Dermis microvascular lymphatic vessel endothelial cell (primary cell): ENCODE measurements around the gene SYCP2L. TPM values are rescaled to one million over a fixed set of nuclear protein-coding genes. Genes with fewer than 3 reads are reported as not detected.
"Not testable (repeated sequence)": the region's sequence is repeated elsewhere in the genome, so short reads cannot be mapped to it uniquely, and the experiment has no call there.

Source experiments
- DNase-seq, 2 donors: peaks; one replicate each; pipeline versions ENCODE4 v3.0.0 to v3.0.0-alpha.2; 2010; ENCODE audit warnings: low read depth in 2 of 2
- total RNA-seq: library from RNA; depleted of rRNA; stranded (reverse); fragments of >200 nt; gene quantifications from 2 replicates; pipeline ENCODE4 v1.2.1, GENCODE V29; 2014

SYCP2L gene
- total RNA-seq, 1 donor from 2014 or later: not detected

DNA sequence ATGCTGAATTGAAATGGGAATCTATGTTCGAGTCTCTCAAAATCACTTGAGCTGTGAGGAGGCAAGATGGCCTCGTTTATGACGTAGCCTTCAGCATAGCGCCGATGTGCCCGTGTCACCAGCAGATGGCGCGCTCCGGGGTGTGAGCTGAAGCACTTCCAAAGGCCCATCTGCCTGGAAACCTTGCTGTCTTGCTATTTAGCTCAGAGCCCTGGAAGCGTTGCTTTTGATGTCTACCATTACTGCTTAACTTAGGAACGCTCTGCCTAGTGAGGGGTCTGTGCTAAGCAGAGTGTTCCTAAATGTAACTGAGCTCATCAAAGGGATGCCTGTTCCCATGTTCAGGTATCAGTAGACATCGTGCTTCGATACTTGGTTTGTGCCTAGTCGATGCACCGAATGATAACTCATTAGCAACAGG lies 67.7 kb downstream of the SYCP2L start:
- DNase-seq: peak; percentile 45 to 70

DNA sequence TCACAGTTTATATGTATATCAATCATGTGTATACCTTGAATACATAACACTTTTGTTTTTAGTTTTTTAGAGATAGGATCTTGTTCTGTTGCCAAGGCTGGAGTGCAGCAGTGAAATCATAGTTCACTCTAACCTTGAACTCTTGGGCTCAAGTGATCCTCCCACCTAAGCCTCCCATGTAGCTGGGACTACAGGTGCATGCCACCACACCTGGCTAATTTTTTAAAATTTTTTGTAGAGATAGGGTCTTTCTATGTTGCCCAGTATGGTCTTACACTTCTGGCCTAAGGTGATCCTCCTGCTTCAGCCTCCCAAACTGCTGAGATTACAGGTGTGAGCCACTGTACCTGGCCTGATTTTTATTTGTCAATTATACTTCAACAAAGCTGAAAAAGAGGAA lies 69.9 kb downstream of the SYCP2L start:
- DNase-seq: no peak

DNA sequence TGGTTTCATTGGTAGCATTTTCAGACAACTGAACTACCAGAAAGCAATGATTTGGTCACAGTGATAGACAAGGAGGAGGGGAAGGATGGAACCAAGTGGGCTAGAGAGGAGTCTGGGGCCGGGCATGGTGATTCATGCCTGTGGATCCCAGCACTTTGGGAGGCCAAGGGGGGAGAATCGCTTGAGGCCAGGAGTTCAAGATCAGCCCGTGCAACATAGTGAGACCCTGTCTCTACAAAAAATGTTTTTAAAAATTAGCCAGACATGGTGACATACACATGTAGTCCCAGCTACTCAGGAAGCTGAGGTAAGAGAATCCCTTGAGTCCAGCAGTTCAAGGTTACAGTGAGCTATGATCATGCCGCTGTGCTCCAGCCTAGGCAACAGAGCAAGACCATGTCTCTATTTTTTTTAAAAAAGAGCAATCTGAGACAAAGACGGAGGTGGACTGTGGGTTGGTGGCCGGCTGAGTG lies 70.6 kb downstream of the SYCP2L start:
- DNase-seq: no peak

DNA sequence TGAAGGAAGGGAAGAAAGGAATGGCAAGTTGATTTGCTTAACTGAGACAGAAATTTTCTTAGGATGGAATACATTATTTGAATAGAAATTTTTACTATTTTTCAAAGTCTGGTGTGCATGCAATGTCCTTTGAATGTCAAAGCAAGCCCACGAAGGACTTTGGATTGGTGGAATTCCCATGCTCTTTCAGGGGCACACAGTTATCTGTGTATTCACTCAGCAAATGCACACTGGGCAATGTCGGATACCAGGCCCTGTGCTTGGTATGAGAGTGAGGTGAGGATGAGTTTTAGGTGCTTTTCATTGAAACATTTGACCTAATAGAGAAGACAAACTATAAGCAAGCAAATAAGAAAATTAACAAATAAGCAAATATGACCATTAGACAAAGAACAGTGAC lies 73.3 kb downstream of the SYCP2L start:
- no peak for DNase-seq

DNA sequence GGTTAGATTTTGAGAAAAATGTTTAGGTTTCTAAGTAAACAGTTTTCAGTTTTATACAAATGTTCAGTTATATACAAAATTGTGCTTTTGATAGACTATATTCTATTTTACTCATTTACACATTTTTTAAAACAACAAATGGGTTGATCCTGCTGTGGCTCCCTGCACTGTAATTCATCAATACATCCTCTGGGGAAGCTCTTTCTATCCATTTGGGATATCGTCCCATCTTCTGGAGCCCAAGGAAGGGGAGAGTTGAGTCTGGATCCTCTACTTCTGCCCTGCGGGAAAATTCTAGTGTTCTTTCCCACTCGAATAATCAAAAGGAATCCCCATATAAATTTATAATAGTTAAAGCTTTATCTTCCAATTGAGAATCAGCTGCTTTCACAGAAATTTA lies 75.0 kb downstream of the SYCP2L start:
- no peak for DNase-seq

DNA sequence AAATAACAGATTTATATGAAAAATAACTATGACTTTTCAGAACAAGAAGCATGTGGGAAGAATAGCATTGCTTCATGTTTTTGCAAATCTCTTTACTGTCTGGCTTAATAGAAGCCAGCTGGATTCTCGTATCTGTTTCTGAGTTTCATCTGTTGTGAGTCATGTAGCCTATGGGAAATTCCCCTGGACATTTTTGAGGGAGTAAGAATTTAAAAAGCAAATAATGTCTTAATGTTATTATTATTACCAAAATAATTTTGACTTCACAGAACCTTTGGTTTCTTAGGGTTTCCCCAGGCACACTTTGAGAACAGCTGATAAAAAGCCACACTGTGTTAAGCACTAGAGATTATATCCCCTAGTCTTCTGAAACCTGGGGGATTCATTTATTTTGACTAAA lies 75.8 kb downstream of the SYCP2L start:
- peak in 1 of 2 donors; percentile 7 for DNase-seq

DNA sequence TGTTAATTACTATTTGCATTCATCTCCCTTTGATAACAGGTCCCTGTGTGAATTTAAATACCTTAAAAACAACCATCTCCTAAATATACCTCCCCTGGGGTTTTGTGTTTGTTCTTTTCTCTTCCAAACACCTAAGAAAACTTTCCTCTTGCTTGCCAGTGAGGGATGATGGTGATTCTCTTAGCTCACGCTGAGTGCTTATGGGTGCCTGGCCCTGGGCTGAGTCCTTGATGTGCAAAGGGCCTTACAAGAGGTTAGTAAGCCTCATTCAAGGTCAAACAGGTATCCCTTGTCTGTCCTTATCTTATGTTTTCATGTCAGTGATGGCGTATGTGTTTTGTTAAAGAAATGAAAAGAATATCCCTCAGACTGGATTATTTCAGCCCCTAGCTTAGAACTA lies 76.3 kb downstream of the SYCP2L start:
- DNase-seq: no peak

DNA sequence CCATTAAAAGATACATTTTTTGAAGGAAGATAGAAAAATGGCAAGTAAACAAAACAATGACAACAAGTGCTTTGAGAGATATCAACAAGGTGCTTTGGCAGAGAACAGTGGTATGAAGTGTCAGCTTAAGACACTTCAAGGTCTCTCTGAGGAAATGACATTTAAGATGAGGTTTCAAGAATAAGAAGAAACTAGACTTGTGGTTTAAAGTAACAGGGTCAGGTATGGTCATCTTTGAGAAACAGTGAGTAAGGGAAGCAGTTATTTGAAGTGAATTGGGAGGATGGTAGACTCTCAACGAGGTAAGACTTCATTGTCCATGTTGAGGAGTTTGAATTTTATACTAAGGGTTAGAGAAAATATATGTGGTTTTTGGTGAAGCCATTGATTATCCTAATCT lies 77.8 kb downstream of the SYCP2L start:
- DNase-seq: no peak

DNA sequence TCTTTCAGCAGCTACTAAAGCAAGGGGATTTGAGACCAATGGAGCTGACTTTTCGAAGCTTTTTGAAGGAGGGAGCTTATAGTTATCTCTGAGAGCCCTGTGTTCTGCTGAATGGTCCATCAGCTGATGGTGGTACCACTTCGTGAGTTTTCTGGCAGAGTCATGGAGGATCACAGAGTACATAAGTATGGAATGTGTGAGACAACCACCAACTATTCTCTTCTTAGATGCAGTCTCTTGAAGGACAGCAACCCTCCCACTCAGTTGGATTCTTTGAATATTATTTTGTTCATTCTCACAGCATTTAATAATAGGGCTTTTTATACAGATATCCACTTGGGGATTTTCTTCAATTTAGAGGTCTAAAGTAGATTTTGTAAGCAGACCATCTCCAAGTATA lies 81.9 kb downstream of the SYCP2L start:
- no peak for DNase-seq

DNA sequence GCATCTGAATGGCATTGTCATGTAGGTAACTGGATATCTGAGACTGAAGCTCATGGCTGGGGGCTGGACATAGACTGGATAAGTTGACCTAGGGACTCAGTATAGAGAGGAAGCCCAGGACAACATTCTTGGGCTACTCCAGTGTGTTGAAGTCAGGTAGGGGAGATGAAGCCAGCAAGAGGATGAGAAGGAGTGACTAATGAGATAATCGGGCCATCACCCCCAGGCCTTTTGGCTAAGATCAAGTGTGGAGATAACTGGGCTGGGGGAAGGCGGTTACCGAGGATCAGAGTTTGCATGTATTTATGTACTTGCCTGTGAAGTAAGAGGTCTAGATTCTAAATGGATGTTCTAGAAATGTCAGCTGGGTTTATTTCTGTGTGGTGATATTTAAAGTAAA lies 83.9 kb downstream of the SYCP2L start:
- no peak for DNase-seq

DNA sequence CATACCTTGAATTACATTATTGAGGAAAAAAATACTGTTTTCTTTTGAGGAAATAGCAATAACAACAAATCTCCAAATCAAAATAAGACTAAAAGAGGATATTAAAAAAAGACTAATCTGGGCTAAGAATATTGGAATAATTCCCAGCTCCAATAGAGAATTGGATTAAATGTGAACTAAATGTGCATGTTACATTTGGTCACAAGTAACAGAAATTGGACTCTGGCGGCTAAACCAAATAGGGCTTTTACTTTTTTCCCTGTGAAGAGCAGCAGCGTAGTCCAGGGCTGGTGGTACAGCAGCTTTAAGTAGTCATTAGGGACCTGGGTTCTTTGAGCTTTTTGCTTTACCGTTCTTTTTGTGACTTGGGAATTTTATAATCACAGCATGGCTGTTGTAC lies 85.3 kb downstream of the SYCP2L start:
- no peak for DNase-seq

DNA sequence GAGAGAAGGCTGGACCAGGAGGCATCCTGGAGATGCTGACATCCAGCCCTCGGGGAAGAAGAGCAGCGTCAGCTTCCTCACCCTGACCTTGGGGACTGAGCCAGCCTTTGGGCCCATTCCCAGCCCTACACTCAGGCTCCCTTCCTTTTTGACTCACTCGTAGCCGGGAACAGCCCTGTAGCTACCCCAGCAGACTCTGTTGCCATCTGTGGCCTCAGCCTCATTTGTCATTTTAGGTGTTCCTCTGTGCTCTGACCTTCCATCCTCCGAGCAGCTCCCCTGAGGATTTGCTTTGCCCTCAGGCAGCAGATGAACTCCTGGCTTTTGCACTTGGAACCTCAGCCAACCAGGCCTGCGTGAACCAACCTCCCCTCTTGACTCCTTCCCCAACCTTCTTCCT lies 89.7 kb downstream of the SYCP2L start:
- no peak for DNase-seq

DNA sequence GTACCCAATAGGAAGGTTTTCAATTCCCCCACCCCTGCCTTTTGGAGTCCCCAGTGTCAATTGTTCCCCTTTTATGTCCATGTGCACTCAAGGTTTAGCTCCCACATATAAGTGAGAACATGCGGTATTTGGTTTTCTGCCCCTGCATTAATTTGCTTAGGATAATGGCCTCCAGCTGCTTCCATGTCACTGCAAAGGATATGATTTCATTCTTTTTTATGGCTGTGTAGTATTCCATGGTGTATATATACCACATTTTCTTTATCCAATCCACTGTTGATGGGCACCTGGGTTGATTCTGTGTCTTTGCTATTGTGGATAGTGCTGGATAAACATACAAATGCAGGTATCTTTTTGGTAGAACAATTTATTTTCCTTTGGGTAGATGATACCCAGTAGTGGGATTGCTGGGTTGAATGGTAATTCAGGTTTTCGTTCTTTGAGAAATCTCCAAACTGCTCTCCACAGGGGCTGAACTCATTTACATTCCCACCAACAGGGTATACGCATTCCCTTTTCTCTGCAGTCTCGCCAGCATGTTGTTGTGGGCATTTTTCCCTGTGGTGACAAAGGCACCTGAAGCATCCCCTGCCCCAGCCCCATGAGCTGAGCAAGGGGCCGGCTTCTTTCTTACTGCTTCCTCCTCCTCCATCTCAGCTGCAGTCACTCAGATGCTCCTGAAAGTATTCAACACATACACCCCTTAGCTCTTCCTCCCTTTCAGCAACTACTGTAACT lies 90.5 kb downstream of the SYCP2L start:
- no peak for DNase-seq

DNA sequence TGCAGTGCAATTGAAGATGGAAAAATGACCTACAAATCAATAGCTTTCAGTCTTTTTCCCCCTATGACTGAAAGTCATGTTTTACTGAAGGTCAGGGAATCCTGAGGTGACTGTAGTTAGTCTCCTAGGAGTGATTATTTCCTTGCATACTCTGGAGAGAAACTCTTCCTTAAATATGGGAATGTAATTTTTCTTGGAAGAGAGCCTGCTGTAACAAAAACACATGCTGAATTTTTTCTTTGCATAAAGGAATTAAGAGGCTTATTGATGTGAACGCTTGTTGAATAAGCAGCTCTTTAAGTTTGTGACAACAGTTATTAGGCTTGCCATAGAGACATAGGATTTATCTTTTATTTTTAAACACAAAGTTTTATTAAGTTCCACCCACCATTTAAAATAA lies 92.8 kb downstream of the SYCP2L start:
- DNase-seq: no peak

DNA sequence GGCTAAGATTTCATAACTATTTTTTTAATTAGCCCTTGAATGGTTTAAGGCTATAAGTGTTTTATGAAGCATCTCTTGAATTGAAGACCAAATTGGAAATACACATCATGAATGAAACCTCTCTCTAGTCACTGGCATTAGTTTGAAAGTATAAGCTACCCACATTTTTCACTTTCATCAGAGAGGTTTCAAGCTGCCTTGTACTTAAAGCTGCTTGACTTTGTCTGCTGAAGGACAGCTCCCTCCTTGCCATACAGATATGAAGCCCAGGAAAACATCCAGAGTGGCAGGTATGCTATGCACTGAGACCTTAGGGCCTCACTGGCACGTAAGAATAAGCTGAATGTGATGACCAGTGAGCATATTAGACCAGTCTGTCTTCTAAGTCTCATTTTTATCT lies 94.6 kb downstream of the SYCP2L start:
- no peak for DNase-seq

DNA sequence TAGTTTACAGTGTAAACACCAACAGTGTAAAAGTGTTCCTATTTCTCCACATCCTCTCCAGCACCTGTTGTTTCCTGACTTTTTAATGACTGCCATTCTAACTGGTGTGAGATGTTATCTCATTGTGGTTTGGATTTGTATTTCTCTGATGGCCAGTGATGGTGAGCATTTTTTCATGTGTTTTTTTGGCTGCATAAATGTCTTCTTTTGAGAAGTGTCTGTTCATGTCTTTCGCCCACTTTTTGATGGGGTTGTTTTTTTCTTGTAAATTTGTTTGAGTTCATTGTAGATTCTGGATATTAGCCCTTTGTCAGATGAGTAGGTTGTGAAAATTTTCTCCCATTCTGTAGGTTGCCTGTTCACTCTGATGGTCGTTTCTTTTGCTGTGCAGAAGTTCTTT lies 98.1 kb downstream of the SYCP2L start:
- not testable (repeated sequence) for DNase-seq

DNA sequence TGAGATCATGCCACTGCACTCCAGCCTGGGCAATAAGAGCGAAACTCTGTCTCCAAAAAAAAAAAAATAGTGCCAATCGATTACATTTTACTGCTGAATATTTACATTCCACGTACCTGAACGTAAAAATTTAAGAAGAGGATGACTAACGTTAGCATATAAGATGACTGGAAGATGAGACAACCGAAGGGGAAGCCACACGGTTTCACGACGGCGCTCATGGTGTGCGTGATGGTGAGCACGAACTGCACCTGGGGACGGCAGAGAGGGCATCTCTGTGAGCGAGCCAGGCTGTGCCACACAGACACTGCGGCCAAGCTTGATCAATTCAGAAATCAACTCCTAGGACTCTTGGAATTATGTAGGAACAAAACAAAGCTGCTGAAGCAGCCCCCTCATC lies 102.7 kb downstream of the SYCP2L start:
- no peak for DNase-seq

DNA sequence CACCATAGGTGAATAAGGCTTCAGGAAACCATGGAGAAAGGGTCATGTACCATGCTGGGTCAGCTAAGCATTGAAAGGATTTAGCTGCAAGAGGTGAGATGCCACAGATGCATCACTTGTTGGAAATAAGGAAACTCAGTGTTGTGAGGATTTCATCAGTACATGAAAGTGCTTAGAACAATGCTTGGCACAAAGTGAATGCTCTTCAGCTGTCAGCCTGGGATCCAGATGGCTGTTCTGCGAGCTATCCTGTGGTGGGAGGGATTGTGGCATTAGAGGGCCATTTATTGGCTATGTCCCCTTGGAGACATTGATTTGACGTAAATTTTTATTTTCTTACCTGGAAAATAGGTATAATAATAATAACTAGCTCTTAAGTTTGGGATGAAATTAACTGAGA lies 104.3 kb downstream of the SYCP2L start:
- no peak for DNase-seq

DNA sequence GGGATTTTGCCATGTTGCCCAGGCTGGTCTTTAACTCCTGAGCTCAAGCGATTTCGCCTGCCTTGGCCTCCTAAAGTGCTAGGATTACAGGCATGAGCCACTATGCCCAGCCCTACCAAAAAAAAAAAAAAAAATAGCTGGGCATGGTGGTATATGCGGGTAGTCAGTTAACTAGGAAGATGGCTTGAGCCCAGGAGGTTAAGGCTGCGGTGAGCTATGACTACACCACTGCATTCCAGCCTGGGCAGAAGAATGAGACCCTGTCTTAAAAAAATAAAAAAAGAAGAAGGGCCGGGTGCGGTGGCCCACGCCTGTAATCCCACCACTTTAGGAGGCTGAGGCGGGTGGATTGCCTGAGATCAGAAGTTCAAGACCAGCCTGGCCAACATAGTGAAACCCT lies 107.0 kb downstream of the SYCP2L start:
- DNase-seq: no peak

DNA sequence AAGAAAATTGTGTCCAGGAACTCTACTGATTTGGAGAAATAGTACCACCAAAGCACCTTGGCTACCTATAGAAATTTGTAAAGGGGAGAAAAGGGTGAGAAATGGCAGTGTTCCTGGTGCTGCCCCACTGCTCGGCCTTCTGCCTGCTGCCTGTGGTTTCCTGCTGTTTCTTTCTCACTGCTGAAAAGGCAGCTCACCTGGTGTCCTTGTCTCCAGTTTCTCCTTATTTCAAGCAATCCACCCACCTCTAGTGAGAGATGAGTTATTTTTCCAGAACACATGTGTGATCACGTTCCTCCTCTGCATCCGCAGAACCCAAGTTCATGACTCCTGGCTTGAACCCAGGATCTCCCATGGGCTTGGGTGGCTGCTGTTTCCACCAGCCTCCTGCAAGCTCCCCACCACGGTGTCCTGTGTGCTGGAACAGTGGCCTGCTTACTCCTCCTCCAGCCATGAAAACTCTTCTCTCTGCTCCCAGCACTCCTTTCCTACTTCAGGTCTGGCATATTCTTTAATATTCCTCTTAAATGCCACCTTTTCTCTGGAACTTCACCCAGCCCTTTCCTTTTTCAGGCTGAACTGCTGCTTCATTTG lies 108.4 kb downstream of the SYCP2L start:
- no peak for DNase-seq

DNA sequence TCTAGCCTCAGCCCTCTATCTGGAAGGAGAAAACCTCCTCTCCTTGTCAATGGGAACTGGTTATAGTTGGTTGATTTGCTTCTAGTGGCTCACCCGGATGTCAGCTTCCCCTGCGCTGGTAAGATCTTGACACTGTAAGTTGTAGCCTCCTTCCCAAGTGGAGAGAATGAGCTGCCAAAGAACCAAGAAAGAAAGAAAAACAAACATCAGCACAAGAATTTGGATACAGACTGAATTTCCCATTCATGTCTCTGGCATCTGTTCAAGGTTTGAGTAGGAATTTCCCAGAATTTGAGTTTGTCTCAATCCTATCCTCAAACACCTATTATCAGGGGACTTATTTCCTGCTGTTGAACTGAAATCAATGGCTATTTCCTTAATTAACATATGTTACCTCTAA lies 113.1 kb downstream of the SYCP2L start:
- no peak for DNase-seq

DNA sequence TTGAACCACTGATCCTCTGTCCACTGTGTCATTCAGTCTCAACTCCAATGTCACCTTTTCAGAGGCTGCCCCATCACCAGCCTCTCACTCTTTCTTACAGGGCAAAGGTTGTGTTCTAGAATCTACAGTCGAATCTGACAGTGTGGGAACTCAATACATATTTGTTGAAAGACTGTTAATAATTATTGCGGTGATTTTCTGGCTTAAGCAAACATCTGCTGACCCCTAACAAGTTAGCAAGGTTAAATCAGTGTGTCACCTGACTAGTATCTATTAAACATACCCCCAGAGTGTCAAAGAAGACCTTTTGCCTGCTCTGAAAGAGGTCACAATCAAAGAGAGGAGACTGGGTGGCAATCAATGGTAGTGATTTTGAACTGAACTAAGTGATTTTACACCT lies 115.3 kb downstream of the SYCP2L start:
- DNase-seq: no peak

DNA sequence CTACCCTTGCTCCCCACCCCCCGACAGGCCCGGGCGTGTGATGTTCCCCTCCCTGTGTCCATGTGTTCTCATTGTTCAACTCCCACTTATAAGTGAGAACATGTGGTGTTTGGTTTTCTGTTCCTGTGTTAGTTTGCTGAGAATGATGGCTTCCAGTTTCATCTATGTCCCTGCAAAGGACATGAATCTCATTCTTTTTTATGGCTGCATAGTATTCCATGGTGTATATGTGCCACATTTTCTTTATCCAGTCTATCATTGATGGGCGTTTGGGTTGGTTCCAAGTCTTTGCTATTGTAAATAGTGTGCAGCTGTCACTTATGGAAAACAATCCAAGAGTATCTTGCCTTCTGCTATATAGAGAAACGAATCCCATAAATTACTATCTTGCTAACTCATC lies 116.4 kb downstream of the SYCP2L start:
- not testable (repeated sequence) for DNase-seq
